ENCODE measurements around the gene NRG3. TPM values are rescaled to one million over a fixed set of nuclear protein-coding genes. Genes with fewer than 3 reads are reported as not detected.

NRG3 gene
- total and polyA plus RNA-seq, 2 of the 8 experiments (the other 6 are each of a cell fraction or from before 2014, with no cell fraction given) = 4.2 to 5.0 TPM

GRCh38 chr10:82394987-82395386, 520.0 kb downstream of the NRG3 start (continued):
- no peak for TF ChIP-seq CHD7 (IDR thresholded peaks at IDR 0.05; ENCODE audit: insufficient replicate concordance, low read length)
- no peak for TF ChIP-seq TBP (IDR thresholded peaks at IDR 0.05; ENCODE audit: low read depth, low read length)
- TF ChIP-seq YY1 (IDR thresholded peaks at IDR 0.05; ENCODE audit: low read depth, low read length) = no peak
